Activated CD8-positive, alpha-beta T cell treated with anti-CD3 and anti-CD28 coated beads, Interleukin-2, amount 10 ng/mL, durations not matched to agents 7 days and 5 days (primary cell): ENCODE results near the gene FKRP. TPM values are rescaled to one million over a fixed set of nuclear protein-coding genes. Genes with fewer than 3 reads are reported as not detected.

Experiments
- microRNA-seq: library from miRNA; unstranded; fragments of <30 nt; microRNA quantifications from one replicate; pipeline ENCODE4 v1.2.0, GENCODE V29; 2022
- total RNA-seq, 2 experiments: library from RNA; stranded (reverse); gene quantifications; one replicate each; pipeline ENCODE4 v1.2.3, GENCODE V29; 2021

Gene FKRP
- total RNA-seq, 2 experiments from 2014 or later: 15.3 to 18.4 TPM

Small RNAs within 50 kb of the gene (microRNA-seq; reads per million reads assigned to microRNA genes)
- gene MIR320E: not detected

Other genes with a start within 250 kb of the FKRP start
- 100 to 1,000 TPM; 646 to 682 TPM for gene CALM3, start 144.7 kb upstream of the FKRP start, total RNA-seq
- gene PTGIR, start 121.0 kb upstream of the FKRP start, total RNA-seq: 10 to 100 TPM in 1 of 2 experiments, 1 to 10 TPM in 1; 8.8 to 10.4 TPM
- not detected for gene GNG8, start 109.9 kb upstream of the FKRP start, total RNA-seq
- under 1 TPM; 0.42 TPM for gene DACT3, start 84.9 kb upstream of the FKRP start, total RNA-seq
- gene PRKD2, start 28.9 kb upstream of the FKRP start, total RNA-seq: 100 to 1,000 TPM; 161 to 166 TPM
- gene STRN4, start 393 bp downstream of the FKRP start, total RNA-seq: 10 to 100 TPM; 79.6 to 90.2 TPM
- gene SLC1A5, start 42.5 kb downstream of the FKRP start, total RNA-seq: 100 to 1,000 TPM; 176 to 178 TPM
- gene AP2S1, start 104.8 kb downstream of the FKRP start, total RNA-seq: 100 to 1,000 TPM; 151 to 154 TPM
- gene ARHGAP35, start 114.9 kb downstream of the FKRP start, total RNA-seq: 10 to 100 TPM; 23.9 to 24.1 TPM